ENCODE data around the gene ZNF358. TPM values are rescaled to one million over a fixed set of nuclear protein-coding genes. Genes with fewer than 3 reads are reported as not detected.

Gene ZNF358
- total and polyA plus RNA-seq, 2 of the 13 experiments (the other 11 are each of a cell fraction or from before 2014, with no cell fraction given), result 9.1 to 37.0 TPM

DNA sequence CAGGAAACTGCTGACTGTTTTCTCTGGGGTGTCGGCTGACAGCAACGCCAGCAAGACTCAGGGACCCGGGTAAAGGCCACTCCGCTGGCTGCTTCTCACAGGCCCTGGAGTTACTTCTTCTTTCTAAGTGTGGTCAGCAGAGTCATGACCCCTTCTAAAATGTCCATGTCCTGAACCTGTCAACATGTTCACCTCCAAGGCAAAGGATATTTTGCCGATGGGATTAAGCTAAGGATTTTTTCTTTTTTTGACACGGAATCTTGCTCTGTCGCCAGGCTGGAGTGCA, 35.0 kb upstream of the ZNF358 start:
- CTCF ChIA-PET (ENCODE audit: low intra/inter-chr PET ratio, low total read pairs), result no interaction called here
- no peak for DNase-seq (ENCODE audit: low spot score)

More for the DNA sequence above, 35.0 kb upstream of the ZNF358 start:
- H3K9me3 ChIP-seq (ENCODE audit: low read length), result no peaks in the 10 kb centered on the region
- intact Hi-C loops (cut with micrococcal nuclease; ENCODE audit: unreplicated experiment) (no loop called here), in situ Hi-C loops (cut with HindIII; ENCODE audit: extremely low pct_ligation_motif_present, low pct_unique_long_range_greater_than_20kb) (no loop called here)
- H2AFZ ChIP-seq (ENCODE audit: low read length), result no peak overlapping the region
- no peak for TF ChIP-seq ZNF264 (CRISPR knock-in tag; IDR thresholded peaks at IDR 0.05)
- TF ChIP-seq, protein P1, sequence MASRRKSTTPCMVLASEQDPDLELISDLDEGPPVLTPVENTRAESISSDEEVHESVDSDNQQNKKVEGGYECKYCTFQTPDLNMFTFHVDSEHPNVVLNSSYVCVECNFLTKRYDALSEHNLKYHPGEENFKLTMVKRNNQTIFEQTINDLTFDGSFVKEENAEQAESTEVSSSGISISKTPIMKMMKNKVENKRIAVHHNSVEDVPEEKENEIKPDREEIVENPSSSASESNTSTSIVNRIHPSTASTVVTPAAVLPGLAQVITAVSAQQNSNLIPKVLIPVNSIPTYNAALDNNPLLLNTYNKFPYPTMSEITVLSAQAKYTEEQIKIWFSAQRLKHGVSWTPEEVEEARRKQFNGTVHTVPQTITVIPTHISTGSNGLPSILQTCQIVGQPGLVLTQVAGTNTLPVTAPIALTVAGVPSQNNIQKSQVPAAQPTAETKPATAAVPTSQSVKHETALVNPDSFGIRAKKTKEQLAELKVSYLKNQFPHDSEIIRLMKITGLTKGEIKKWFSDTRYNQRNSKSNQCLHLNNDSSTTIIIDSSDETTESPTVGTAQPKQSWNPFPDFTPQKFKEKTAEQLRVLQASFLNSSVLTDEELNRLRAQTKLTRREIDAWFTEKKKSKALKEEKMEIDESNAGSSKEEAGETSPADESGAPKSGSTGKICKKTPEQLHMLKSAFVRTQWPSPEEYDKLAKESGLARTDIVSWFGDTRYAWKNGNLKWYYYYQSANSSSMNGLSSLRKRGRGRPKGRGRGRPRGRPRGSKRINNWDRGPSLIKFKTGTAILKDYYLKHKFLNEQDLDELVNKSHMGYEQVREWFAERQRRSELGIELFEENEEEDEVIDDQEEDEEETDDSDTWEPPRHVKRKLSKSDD (CRISPR knock-in tag; IDR thresholded peaks at IDR 0.05; ENCODE audit: low read depth), result no peak
- TF ChIP-seq, protein P2, sequence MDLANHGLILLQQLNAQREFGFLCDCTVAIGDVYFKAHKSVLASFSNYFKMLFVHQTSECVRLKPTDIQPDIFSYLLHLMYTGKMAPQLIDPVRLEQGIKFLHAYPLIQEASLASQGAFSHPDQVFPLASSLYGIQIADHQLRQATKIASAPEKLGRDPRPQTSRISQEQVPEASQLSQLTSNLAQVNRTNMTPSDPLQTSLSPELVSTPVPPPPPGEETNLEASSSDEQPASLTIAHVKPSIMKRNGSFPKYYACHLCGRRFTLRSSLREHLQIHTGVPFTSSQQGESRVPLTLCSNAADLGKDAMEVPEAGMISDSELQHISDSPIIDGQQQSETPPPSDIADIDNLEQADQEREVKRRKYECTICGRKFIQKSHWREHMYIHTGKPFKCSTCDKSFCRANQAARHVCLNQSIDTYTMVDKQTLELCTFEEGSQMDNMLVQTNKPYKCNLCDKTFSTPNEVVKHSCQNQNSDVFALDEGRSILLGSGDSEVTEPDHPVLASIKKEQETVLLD (CRISPR knock-in tag; IDR thresholded peaks at IDR 0.05; ENCODE audit: low read depth), result no peak
- TF ChIP-seq ZNF367 (CRISPR knock-in tag; IDR thresholded peaks at IDR 0.05; ENCODE audit: borderline replicate concordance), result no peak
- TF ChIP-seq SOX5 (CRISPR knock-in tag; IDR thresholded peaks at IDR 0.05; ENCODE audit: borderline replicate concordance), result no peak
- no peak for TF ChIP-seq NAIF1 (CRISPR knock-in tag; IDR thresholded peaks at IDR 0.05; ENCODE audit: borderline replicate concordance)
- no peak for TF ChIP-seq ZBTB8A (CRISPR knock-in tag; IDR thresholded peaks at IDR 0.05; ENCODE audit: borderline replicate concordance, low read depth)
- TF ChIP-seq, protein P3, sequence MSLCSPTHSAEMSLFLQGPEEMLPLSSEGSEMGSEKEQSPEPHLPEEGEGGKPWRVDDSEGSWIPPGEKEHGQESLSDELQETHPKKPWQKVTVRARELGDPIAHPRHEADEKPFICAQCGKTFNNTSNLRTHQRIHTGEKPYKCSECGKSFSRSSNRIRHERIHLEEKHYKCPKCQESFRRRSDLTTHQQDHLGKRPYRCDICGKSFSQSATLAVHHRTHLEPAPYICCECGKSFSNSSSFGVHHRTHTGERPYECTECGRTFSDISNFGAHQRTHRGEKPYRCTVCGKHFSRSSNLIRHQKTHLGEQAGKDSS (CRISPR knock-in tag; IDR thresholded peaks at IDR 0.05; ENCODE audit: borderline replicate concordance, low read depth), result no peak
- no peak for TF ChIP-seq HMG20A (CRISPR knock-in tag; IDR thresholded peaks at IDR 0.05; ENCODE audit: borderline replicate concordance)
- TF ChIP-seq, protein P4, sequence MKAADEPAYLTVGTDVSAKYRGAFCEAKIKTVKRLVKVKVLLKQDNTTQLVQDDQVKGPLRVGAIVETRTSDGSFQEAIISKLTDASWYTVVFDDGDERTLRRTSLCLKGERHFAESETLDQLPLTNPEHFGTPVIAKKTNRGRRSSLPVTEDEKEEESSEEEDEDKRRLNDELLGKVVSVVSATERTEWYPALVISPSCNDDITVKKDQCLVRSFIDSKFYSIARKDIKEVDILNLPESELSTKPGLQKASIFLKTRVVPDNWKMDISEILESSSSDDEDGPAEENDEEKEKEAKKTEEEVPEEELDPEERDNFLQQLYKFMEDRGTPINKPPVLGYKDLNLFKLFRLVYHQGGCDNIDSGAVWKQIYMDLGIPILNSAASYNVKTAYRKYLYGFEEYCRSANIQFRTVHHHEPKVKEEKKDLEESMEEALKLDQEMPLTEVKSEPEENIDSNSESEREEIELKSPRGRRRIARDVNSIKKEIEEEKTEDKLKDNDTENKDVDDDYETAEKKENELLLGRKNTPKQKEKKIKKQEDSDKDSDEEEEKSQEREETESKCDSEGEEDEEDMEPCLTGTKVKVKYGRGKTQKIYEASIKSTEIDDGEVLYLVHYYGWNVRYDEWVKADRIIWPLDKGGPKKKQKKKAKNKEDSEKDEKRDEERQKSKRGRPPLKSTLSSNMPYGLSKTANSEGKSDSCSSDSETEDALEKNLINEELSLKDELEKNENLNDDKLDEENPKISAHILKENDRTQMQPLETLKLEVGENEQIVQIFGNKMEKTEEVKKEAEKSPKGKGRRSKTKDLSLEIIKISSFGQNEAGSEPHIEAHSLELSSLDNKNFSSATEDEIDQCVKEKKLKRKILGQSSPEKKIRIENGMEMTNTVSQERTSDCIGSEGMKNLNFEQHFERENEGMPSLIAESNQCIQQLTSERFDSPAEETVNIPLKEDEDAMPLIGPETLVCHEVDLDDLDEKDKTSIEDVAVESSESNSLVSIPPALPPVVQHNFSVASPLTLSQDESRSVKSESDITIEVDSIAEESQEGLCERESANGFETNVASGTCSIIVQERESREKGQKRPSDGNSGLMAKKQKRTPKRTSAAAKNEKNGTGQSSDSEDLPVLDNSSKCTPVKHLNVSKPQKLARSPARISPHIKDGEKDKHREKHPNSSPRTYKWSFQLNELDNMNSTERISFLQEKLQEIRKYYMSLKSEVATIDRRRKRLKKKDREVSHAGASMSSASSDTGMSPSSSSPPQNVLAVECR (CRISPR knock-in tag; IDR thresholded peaks at IDR 0.05; ENCODE audit: borderline replicate concordance), result no peak
- no peak for TF ChIP-seq ZEB1 (IDR thresholded peaks at IDR 0.05; ENCODE audit: insufficient replicate concordance, low read depth)
- no peak for TF ChIP-seq GZF1 (CRISPR knock-in tag; IDR thresholded peaks at IDR 0.05)
- ATAC-seq, result no peak
- FAIRE-seq, result no peak
- POLR2A ChIA-PET, result no interaction called here
- H3K27me3 ChIP-seq (ENCODE audit: control insufficient read depth in 1 of 2, insufficient read depth in 2 of 2, low read length in 2 of 2), result no peaks in the 10 kb centered on the region; a peak in 1 of 5 replicates
- H3K4me3 ChIP-seq (replicated peaks in 1 of 3; ENCODE audit: insufficient read depth in 1 of 3, low read depth in 2 of 3, low read length in 3 of 3), result no peak overlapping the region
- H3K27ac ChIP-seq (ENCODE audit: extremely low read length, insufficient read depth, low read length), result no peak overlapping the region
- H4K20me1 ChIP-seq (ENCODE audit: insufficient read depth, low read length), result no peaks in the 10 kb centered on the region
- H3K9ac ChIP-seq (ENCODE audit: insufficient read depth, low read depth, low read length), result no peak overlapping the region
- peaks cover 32% of the 10 kb centered on the region for H3K4me1 ChIP-seq (ENCODE audit: insufficient read depth, low read length)
- WGBS (ENCODE audit: low lambda C conversion rate), result 48% methylated on average over 7 of the region's 7 CpGs
- H3K36me3 ChIP-seq (replicated peaks in 1 of 2; ENCODE audit: control insufficient read depth in 1 of 2, insufficient read depth in 2 of 2, low read length in 2 of 2), result no peaks in the 10 kb centered on the region
- H3K4me2 ChIP-seq (ENCODE audit: low read depth, low read length), result peak overlapping the region; percentile 21; the same call in 1 of the 2 replicates
- no TSS peak for BruUV-seq (replicated peaks)
- H3K79me2 ChIP-seq (ENCODE audit: insufficient read depth, low read length), result no peaks in the 10 kb centered on the region

Measured in HepG2 (cell line).